Mesenchymal stem cell (in vitro differentiated cells and primary cell): ENCODE data around the gene LSM14A.
"Not testable (repeated sequence)": the region's sequence is repeated elsewhere in the genome, so short reads cannot be mapped to it uniquely, and the experiment has no call there.

Experiments
- DNase-seq: peaks from one replicate; pipeline ENCODE4 v3.0.0-alpha.2; 2013
- H2AFZ ChIP-seq: one replicate; pipeline ENCODE4 v1.6.1; 2013; ENCODE audit warnings: low read depth, mild to moderate bottlenecking, control low read depth, inconsistent platforms, low read length, moderate library complexity
- H2AK5ac ChIP-seq: 2 replicates; pipeline ENCODE4 v1.6.1; 2013; ENCODE audit warnings: low read length, moderate library complexity, mild to moderate bottlenecking, inconsistent platforms; ENCODE audit not compliant: severe bottlenecking
- H2BK120ac ChIP-seq: one replicate; pipeline ENCODE4 v1.6.1; 2013; ENCODE audit warnings: low read depth, mild to moderate bottlenecking, inconsistent platforms, low read length, moderate library complexity
- H2BK12ac ChIP-seq, 2 experiments: one replicate each; pipeline ENCODE4 v1.6.1; 2013; ENCODE audit warnings: inconsistent platforms in 2 of 2, low read length in 2 of 2, mild to moderate bottlenecking in 2 of 2, moderate library complexity in 2 of 2, control low read depth in 1 of 2
- H2BK15ac ChIP-seq: one replicate; pipeline ENCODE4 v1.6.1; 2013; ENCODE audit warnings: mild to moderate bottlenecking, low read depth, inconsistent platforms; ENCODE audit not compliant: poor library complexity, severe bottlenecking
- H2BK5ac ChIP-seq: 2 replicates; pipeline ENCODE4 v1.6.1; 2013; ENCODE audit warnings: low read depth, mild to moderate bottlenecking, low read length, control low read depth, inconsistent platforms; ENCODE audit not compliant: poor library complexity, severe bottlenecking
- H3K14ac ChIP-seq, 2 experiments: one replicate each; pipeline ENCODE4 v1.6.1; 2013; ENCODE audit warnings: inconsistent platforms in 2 of 2, low read length in 2 of 2, control low read depth in 1 of 2, mild to moderate bottlenecking in 1 of 2, moderate library complexity in 1 of 2
- H3K18ac ChIP-seq, 2 experiments: one replicate each; pipeline ENCODE4 v1.6.1; 2013; ENCODE audit warnings: inconsistent platforms in 2 of 2, low read length in 2 of 2, control low read depth in 1 of 2, low read depth in 1 of 2, mild to moderate bottlenecking in 1 of 2
- H3K23ac ChIP-seq, 2 experiments: one replicate each; pipeline ENCODE4 v1.6.1; 2013; ENCODE audit warnings: inconsistent platforms in 2 of 2, low read length in 2 of 2, mild to moderate bottlenecking in 2 of 2, moderate library complexity in 2 of 2, control low read depth in 1 of 2
- H3K27ac ChIP-seq: 2 replicates; pipeline ENCODE4 v1.5.1; 2013; ENCODE audit warnings: mild to moderate bottlenecking, moderate library complexity, low read length, control low read depth, inconsistent platforms; ENCODE audit not compliant: poor library complexity, severe bottlenecking
- H3K27me3 ChIP-seq, 2 experiments: 2 replicates each; pipeline versions ENCODE4 v1.6.1 to v1.7.0; 2013; ENCODE audit warnings: low read length in 2 of 2, mild to moderate bottlenecking in 2 of 2, moderate library complexity in 2 of 2, control low read depth in 1 of 2, inconsistent platforms in 1 of 2; ENCODE audit not compliant: control insufficient read depth in 1 of 2, insufficient read depth in 1 of 2
- H3K36me3 ChIP-seq, 2 experiments: 2 replicates each; pipeline versions ENCODE4 v1.6.1 to v1.7.0; 2013; ENCODE audit warnings: low read length in 2 of 2, control low read depth in 1 of 2, inconsistent platforms in 1 of 2, low read depth in 1 of 2, mild to moderate bottlenecking in 1 of 2; ENCODE audit not compliant: insufficient read depth in 2 of 2, control insufficient read depth in 1 of 2
- H3K4ac ChIP-seq, 2 experiments: one replicate each; pipeline ENCODE4 v1.6.1; 2013; ENCODE audit warnings: inconsistent platforms in 2 of 2, low read length in 2 of 2, mild to moderate bottlenecking in 2 of 2, moderate library complexity in 2 of 2, control low read depth in 1 of 2, low read depth in 1 of 2
- H3K4me1 ChIP-seq: 2 replicates; pipeline ENCODE4 v1.6.1; 2013; ENCODE audit warnings: low read depth, low read length, control low read depth; ENCODE audit not compliant: control insufficient read depth, insufficient read depth
- H3K4me2 ChIP-seq: 2 replicates; pipeline ENCODE4 v1.6.1; 2013; ENCODE audit warnings: low read length, mild to moderate bottlenecking, inconsistent platforms; ENCODE audit not compliant: poor library complexity, severe bottlenecking
- H3K4me3 ChIP-seq, 2 experiments: 2 replicates each; pipeline versions ENCODE4 v1.5.1 to v1.7.0; 2013; ENCODE audit warnings: low read length in 2 of 2, mild to moderate bottlenecking in 2 of 2, control low read depth in 1 of 2, low read depth in 1 of 2; ENCODE audit not compliant: insufficient read depth in 1 of 2
- H3K79me1 ChIP-seq: replicated peaks from 2 replicates; pipeline ENCODE4 v1.6.1; 2013; ENCODE audit warnings: mild to moderate bottlenecking, control low read depth, low read length, inconsistent platforms; ENCODE audit not compliant: poor library complexity, severe bottlenecking
- H3K9ac ChIP-seq: 2 replicates; pipeline ENCODE4 v1.7.0; 2013; ENCODE audit warnings: mild to moderate bottlenecking, low read length, moderate library complexity
- H3K9me3 ChIP-seq: 2 replicates; pipeline ENCODE4 v1.7.0; 2013; ENCODE audit warnings: mild to moderate bottlenecking, low read length; ENCODE audit not compliant: control insufficient read depth
- H4K8ac ChIP-seq: one replicate; pipeline ENCODE4 v1.6.1; 2013; ENCODE audit warnings: inconsistent platforms, mild to moderate bottlenecking, low read length, moderate library complexity
- H4K91ac ChIP-seq: one replicate; pipeline ENCODE4 v1.6.1; 2013; ENCODE audit warnings: mild to moderate bottlenecking, low read length, inconsistent platforms
- WGBS: methylation state at CpG from one replicate; pipeline ENCODE4 v1.1.7; 2013; ENCODE audit warnings: mixed read lengths; 5-methylcytosine and 5-hydroxymethylcytosine counted together

LSM14A gene

DNA sequence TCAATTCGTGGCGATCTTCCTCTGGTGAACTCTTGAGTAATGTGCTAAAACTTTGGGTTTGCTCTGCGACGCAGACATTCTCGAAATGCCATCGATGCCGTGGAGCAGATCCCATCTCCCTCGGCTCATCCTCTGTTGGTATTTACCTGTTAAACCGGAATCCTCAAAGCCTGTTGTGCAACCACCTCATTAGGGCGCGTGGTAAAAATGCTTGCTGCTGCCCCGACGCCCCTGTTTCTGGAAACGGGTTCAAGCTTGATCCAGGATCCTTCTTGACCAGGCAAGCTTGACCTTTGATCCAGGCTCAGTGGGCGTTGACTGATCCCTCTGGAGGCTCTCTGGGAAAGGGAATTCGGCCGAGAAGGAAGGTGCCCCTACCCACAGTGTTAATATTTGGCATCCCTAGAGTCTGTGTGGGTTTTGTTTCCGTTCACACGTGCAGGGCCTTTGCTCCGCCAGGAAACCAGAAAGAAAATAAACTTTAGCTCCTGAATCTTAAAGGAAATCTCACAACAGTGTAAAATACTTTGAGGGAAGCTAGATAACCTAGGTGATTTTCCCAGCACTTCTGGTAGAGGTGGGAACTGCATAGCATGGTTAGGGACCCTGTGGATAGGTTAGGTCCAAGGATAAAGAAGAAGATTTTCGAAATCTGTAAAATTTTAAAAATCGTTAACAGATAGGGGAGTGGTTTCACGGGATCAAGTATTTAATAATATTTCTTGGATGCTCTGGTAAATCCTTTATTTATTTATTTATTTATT is 1.1 kb downstream of the LSM14A start:
- no peaks in the 10 kb centered on the region for H3K27me3 ChIP-seq

DNA sequence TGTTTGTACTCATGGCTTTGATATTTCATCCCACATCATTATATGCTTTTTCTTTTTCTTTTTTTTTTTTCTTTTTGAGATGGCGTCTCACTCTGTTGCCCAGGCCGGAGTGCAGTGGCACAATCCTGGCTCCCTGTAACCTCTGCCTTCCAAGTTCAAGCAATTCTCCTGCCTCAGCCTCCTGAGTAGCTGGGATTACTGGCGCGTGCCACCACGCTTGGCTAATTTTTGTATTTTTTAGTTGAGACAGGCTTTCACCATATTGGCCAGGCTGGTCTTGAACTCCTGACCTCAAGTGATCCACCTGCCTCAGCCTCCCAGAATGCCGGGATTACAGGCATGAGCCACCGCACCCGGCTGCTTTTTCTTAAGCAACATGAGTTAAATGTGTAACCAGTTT is 2.9 kb downstream of the LSM14A start:
- WGBS, result 94% methylated on average over 6 of the region's 8 CpGs
- peaks cover 9 to 14% of the 10 kb centered on the region in 2 experiments for H3K36me3 ChIP-seq

More for the DNA sequence above, 1.1 kb downstream of the LSM14A start:
- Histone ChIP-seq H2BK5ac (peak overlapping the region; percentile 99), H2BK120ac (no peak overlapping the region), H3K27ac (peak overlapping the region; percentile 99), H3K14ac (peak overlapping the region in 1 of 2 experiments; percentile 27), H3K79me1 (no peaks in the 10 kb centered on the region), H3K9me3 (no peaks in the 10 kb centered on the region), H3K23ac (peak overlapping the region in 1 of 2 experiments; percentile 31), H4K91ac (no peak overlapping the region), H2BK12ac (peak overlapping the region in 1 of 2 experiments; percentile 24), H3K9ac (peak overlapping the region; percentile 96), H4K8ac (no peak overlapping the region), H3K4me2 (peak overlapping the region; percentile 89), H3K4me1 (peaks cover 19% of the 10 kb centered on the region), H3K18ac (peak overlapping the region; percentile 0 to 100), H3K4ac (peak overlapping the region in 1 of 2 experiments; percentile 100), H3K36me3 (peaks cover 9 to 11% of the 10 kb centered on the region in 2 experiments), H2AFZ (peak overlapping the region; percentile 44), H2AK5ac (peak overlapping the region; percentile 73), H2BK15ac (no peak overlapping the region), H3K4me3 (peak overlapping the region; percentile 94 to 100)
- peak; percentile 53 for DNase-seq
- 2% methylated on average over 21 of the region's 23 CpGs for WGBS

DNA sequence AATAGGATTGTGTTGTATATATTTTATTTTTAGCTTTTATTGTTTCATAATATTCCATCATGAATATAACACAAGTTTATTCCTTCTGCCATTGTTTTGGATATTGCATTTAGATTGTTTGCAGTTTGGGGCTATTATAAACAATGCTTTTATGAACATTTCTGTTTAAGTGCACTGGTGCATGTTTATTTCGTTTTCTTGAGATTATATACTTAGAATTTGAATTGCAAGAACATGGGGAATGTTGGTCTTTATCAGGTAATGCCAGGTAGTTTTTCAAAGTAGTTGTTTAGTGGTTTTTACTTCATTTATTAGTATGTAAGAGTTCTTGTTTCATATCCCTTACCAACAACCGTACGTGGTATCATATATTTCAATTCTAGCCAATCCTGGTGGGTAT is 4.3 kb downstream of the LSM14A start:
- no peaks in the 10 kb centered on the region for H3K9me3 ChIP-seq
- H2AFZ ChIP-seq, result no peak overlapping the region
- H3K14ac ChIP-seq, result no peak overlapping the region
- H3K4me1 ChIP-seq, result peaks cover 16% of the 10 kb centered on the region
- DNase-seq, result no peak
- no peak overlapping the region for H2AK5ac ChIP-seq
- no peak overlapping the region for H2BK5ac ChIP-seq
- no peak overlapping the region for H3K27ac ChIP-seq
- H3K9ac ChIP-seq, result peak overlapping the region; percentile 57
- H3K79me1 ChIP-seq, result no peaks in the 10 kb centered on the region
- no peak overlapping the region for H2BK120ac ChIP-seq
- no peak overlapping the region for H3K4me2 ChIP-seq
- no peaks in the 10 kb centered on the region for H3K27me3 ChIP-seq
- no peak overlapping the region for H2BK12ac ChIP-seq
- no peak overlapping the region for H3K23ac ChIP-seq
- no peak overlapping the region for H3K4ac ChIP-seq
- H3K36me3 ChIP-seq, result peaks cover 9 to 23% of the 10 kb centered on the region in 2 experiments
- H4K91ac ChIP-seq, result no peak overlapping the region
- WGBS, result 76% methylated on average over 1 of the region's 3 CpGs
- H4K8ac ChIP-seq, result no peak overlapping the region
- no peak overlapping the region for H2BK15ac ChIP-seq
- H3K18ac ChIP-seq, result no peak overlapping the region
- peak overlapping the region in 1 of 2 experiments; percentile 55 for H3K4me3 ChIP-seq

More for the DNA sequence above, 2.9 kb downstream of the LSM14A start:
- Histone ChIP-seq H3K9ac (peak overlapping the region; percentile 96), H3K4me3 (peak overlapping the region in 1 of 2 experiments; percentile 94), H3K4me1 (peaks cover 22% of the 10 kb centered on the region)
- not testable (repeated sequence) for H3K27me3 ChIP-seq, H2BK15ac ChIP-seq, H3K23ac ChIP-seq, H2BK5ac ChIP-seq, DNase-seq, H3K9me3 ChIP-seq, H3K4me2 ChIP-seq, H3K4ac ChIP-seq, H2AFZ ChIP-seq, H3K27ac ChIP-seq, H4K8ac ChIP-seq, H4K91ac ChIP-seq, H3K79me1 ChIP-seq, H2AK5ac ChIP-seq, H2BK12ac ChIP-seq, H2BK120ac ChIP-seq, H3K14ac ChIP-seq, H3K18ac ChIP-seq

DNA sequence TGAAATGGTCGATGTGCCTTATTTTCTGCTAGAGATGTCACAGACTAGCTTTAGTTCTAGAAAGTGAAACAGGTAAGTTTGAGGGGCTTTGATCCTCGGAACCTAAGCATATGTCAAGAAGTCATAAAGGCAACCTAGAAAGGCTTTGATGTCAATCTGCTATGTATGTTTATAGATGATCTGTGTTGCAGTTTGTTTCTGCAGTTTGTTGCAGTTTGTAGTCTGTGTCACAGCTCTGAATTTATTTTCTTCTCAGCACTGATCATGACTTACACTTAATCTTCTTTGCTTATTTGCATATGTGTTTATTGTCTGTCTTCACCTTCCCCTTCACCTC is 5.9 kb downstream of the LSM14A start:
- H4K91ac ChIP-seq, result no peak overlapping the region
- no peak overlapping the region for H3K4me3 ChIP-seq
- H4K8ac ChIP-seq, result no peak overlapping the region
- DNase-seq, result no peak
- H2AFZ ChIP-seq, result no peak overlapping the region
- no peak overlapping the region for H2BK5ac ChIP-seq
- H3K27ac ChIP-seq, result no peak overlapping the region
- peaks cover 13% of the 10 kb centered on the region for H3K4me1 ChIP-seq
- H3K23ac ChIP-seq, result no peak overlapping the region
- H2BK12ac ChIP-seq, result no peak overlapping the region
- H3K79me1 ChIP-seq, result no peaks in the 10 kb centered on the region
- H2BK15ac ChIP-seq, result no peak overlapping the region
- WGBS, result 79% methylated on average over 2 of the region's 2 CpGs
- no peaks in the 10 kb centered on the region for H3K9me3 ChIP-seq
- no peak overlapping the region for H3K18ac ChIP-seq
- peak overlapping the region; percentile 37 for H3K9ac ChIP-seq
- no peaks in the 10 kb centered on the region for H3K27me3 ChIP-seq
- no peak overlapping the region for H3K14ac ChIP-seq
- H3K4ac ChIP-seq, result no peak overlapping the region
- H2BK120ac ChIP-seq, result no peak overlapping the region
- H3K36me3 ChIP-seq, result peaks cover 9 to 23% of the 10 kb centered on the region in 2 experiments
- H3K4me2 ChIP-seq, result no peak overlapping the region
- no peak overlapping the region for H2AK5ac ChIP-seq
